K562 (cell line): ENCODE measurements around the gene KHNYN. TPM values are rescaled to one million over a fixed set of nuclear protein-coding genes. Genes with fewer than 3 reads are reported as not detected.
A peak's percentile ranks its signal among the peaks of the same experiment; 100 is the strongest.

Experiments
- ATAC-seq: fragments of 200-7000 bp; cut with Tn5 transposase; 3 replicates; pipeline ENCODE4 v1.9.1; 2020; ENCODE audit warnings: moderate library complexity
- BruUV-seq: library from RNA; stranded (reverse); fragments of 400-500 nt; replicated peaks from 2 replicates; lab custom pipeline; 2021; lab: Mats Ljungman, UMichigan
- CTCF ChIA-PET: fragments of 300-600 bp; formaldehyde crosslinking; extraction: SDS; loops from one replicate; lab custom pipeline; 2021; ENCODE audit warnings: low intra/inter-chr PET ratio; lab: Yijun Ruan, JAX
- POLR2A ChIA-PET: fragments of 300-600, 350-650 bp; sonication (Branson Sonifier 250); formaldehyde crosslinking; extraction: SDS; loops from one replicate; lab custom pipeline; 2021; ENCODE audit warnings: antibody characterized with exemption, inconsistent platforms; lab: Yijun Ruan, JAX
- DNase-seq, 4 experiments: peaks; one replicate each; pipeline versions ENCODE4 v3.0.0 to v3.0.0-alpha.2; 2011 to 2018; ENCODE audit warnings: low spot score in 3 of 4, mixed read lengths in 3 of 4; ENCODE audit errors: extremely low read depth in 1 of 4
- FAIRE-seq: peaks from 2 replicates; lab custom pipeline; 2011; peaks lifted over from hg19 to GRCh38; lab: Jason Lieb, UNC
- H2AFZ ChIP-seq: 2 replicates; pipeline ENCODE4 v1.6.0; 2011; ENCODE audit warnings: low read depth, low read length, control low read depth, inconsistent platforms
- H3K27ac ChIP-seq: fragments of 200-600 bp; 3 replicates; pipeline ENCODE4 v1.8.0; 2011; ENCODE audit warnings: low read depth, mild to moderate bottlenecking, control low read depth, inconsistent platforms, low read length, moderate library complexity, mixed read lengths; ENCODE audit errors: extremely low read depth
- H3K27me3 ChIP-seq, 2 experiments: fragments of 300-600 bp in 1 of 2; 2 replicates in 1 of 2; 3 replicates in 1 of 2; pipeline versions ENCODE4 v1.6.0 to v1.8.0; 2011; ENCODE audit warnings: inconsistent platforms in 2 of 2, low read length in 2 of 2, mild to moderate bottlenecking in 1 of 2, mixed read lengths in 1 of 2, moderate library complexity in 1 of 2; ENCODE audit not compliant: control insufficient read depth in 2 of 2, insufficient read depth in 2 of 2
- H3K36me3 ChIP-seq: fragments of 300-600 bp; 3 replicates; pipeline ENCODE4 v1.8.0; 2011; ENCODE audit warnings: mild to moderate bottlenecking, low read length, inconsistent platforms; ENCODE audit not compliant: control insufficient read depth, insufficient read depth
- H3K4me1 ChIP-seq, 2 experiments: fragments of 200-600 bp in 1 of 2; replicated peaks in 1 of 2; 2 replicates in 1 of 2; 3 replicates in 1 of 2; pipeline versions ENCODE4 v1.5.1 to v1.8.0; 2011; ENCODE audit warnings: inconsistent platforms in 2 of 2, low read length in 2 of 2, mild to moderate bottlenecking in 1 of 2, mixed read lengths in 1 of 2, moderate library complexity in 1 of 2; ENCODE audit not compliant: control insufficient read depth in 2 of 2, insufficient read depth in 2 of 2
- H3K4me2 ChIP-seq: 2 replicates; pipeline ENCODE4 v1.6.1; 2011; ENCODE audit warnings: low read length, control low read depth, inconsistent platforms, mixed read lengths; ENCODE audit not compliant: insufficient read depth
- H3K4me3 ChIP-seq: fragments of 200-600 bp; sonication (generic), shearing (Covaris generic); 2 replicates; pipeline ENCODE4 v1.5.1; 2016; ENCODE audit warnings: control low read depth, inconsistent platforms
- H3K79me2 ChIP-seq: fragments of 200-600 bp; 3 replicates; pipeline ENCODE4 v1.8.0; 2011; ENCODE audit warnings: low read length, inconsistent platforms; ENCODE audit not compliant: control insufficient read depth, insufficient read depth
- H3K9ac ChIP-seq, 2 experiments: 2 replicates each; pipeline versions ENCODE4 v1.6.0 to v1.6.1; 2011; ENCODE audit warnings: low read depth in 2 of 2, low read length in 2 of 2, control low read depth in 1 of 2, inconsistent platforms in 1 of 2, mild to moderate bottlenecking in 1 of 2, mixed read lengths in 1 of 2; ENCODE audit not compliant: insufficient read depth in 1 of 2
- H3K9me1 ChIP-seq: one replicate; pipeline ENCODE4 v1.6.0; 2011; ENCODE audit warnings: inconsistent platforms, mild to moderate bottlenecking, low read length, moderate library complexity; ENCODE audit not compliant: control insufficient read depth, insufficient read depth
- H3K9me3 ChIP-seq: replicated peaks from 2 replicates; pipeline ENCODE4 v1.5.1; 2011; ENCODE audit warnings: low read depth, low read length, inconsistent platforms; ENCODE audit not compliant: control insufficient read depth, insufficient read depth
- H4K20me1 ChIP-seq: replicated peaks from 2 replicates; pipeline ENCODE4 v1.6.1; 2011; ENCODE audit warnings: low read length, inconsistent platforms, mixed read lengths; ENCODE audit not compliant: control insufficient read depth, insufficient read depth
- GTF2F1 ChIP-seq: IDR thresholded peaks from 2 replicates; pipeline ENCODE4 v1.6.1; 2011; ENCODE audit warnings: low read depth, low read length, improper control_type of control experiment
- JUND ChIP-seq, 2 experiments: IDR thresholded peaks; 2 replicates in 1 of 2; 3 replicates in 1 of 2; pipeline ENCODE4 v1.6.1; 2011; ENCODE audit warnings: borderline replicate concordance in 2 of 2, low read depth in 2 of 2, low read length in 2 of 2, improper control_type of control experiment in 1 of 2, missing biosample characterization in 1 of 2, missing genetic modification characterization in 1 of 2, missing genetic modification reagents in 1 of 2
- MAFG ChIP-seq: fragments of 450-650 bp; conservative IDR thresholded peaks from 2 replicates; pipeline ENCODE4 v1.6.1; 2016; ENCODE audit warnings: missing genetic modification characterization, missing compliant biosample characterization
- MEIS2 ChIP-seq: fragments of 450-650 bp; IDR thresholded peaks from 2 replicates; pipeline ENCODE4 v1.6.1; 2014; ENCODE audit warnings: mild to moderate bottlenecking; ENCODE audit not compliant: partially characterized antibody
- POLR2A ChIP-seq: fragments of 450-650 bp; conservative IDR thresholded peaks from 2 replicates; pipeline ENCODE4 v1.6.1; 2016
- SUPT5H ChIP-seq: fragments of 450-650 bp; IDR thresholded peaks from 2 replicates; pipeline ENCODE4 v1.6.1; 2016
- TAF9B ChIP-seq: fragments of 450-650 bp; IDR thresholded peaks from 2 replicates; pipeline ENCODE4 v1.6.1; 2018; ENCODE audit warnings: mild to moderate bottlenecking; ENCODE audit not compliant: partially characterized antibody
- TBP ChIP-seq: optimal IDR thresholded peaks from 2 replicates; pipeline ENCODE3; 2011; ENCODE audit warnings: low read depth, low read length, improper control_type of control experiment
- WGBS: fragments of 100-300 bp; shearing (Covaris generic); methylation state at CpG from one replicate; pipeline ENCODE4 v1.1.6; 2016; ENCODE audit warnings: low coverage, mixed read lengths; ENCODE audit not compliant: insufficient coverage; ENCODE audit errors: missing lambda C conversion rate; 5-methylcytosine and 5-hydroxymethylcytosine counted together
- in situ Hi-C: fragments of 300-500 bp; cut with MboI; formaldehyde crosslinking; loops from 4 replicates; pipeline ENCODE4 v1.15.0; 2018; ENCODE audit warnings: inconsistent platforms, mixed read lengths
- intact Hi-C: fragments of 100-400 bp; cut with micrococcal nuclease; formaldehyde crosslinking; loops from 2 replicates; pipeline ENCODE4 v1.14.2; 2022
- polyA plus RNA-seq, 8 experiments: library from polyadenylated mRNA; depleted of rRNA in 4 of 8; stranded (reverse) in 5 of 8; unstranded in 3 of 8; fragments of >200 nt; fragmentation: Nextera tagmentation in 2 of 8; fragmentation: Illumina TruSeq in 1 of 8; extraction: Ambion mirVana in 2 of 8; extraction: Trizol in 1 of 8; gene quantifications; 2 replicates each; pipeline versions ENCODE4 v1.2.1 to v1.2.3, GENCODE V29; 2011 to 2014; ENCODE audit warnings: inconsistent platforms in 1 of 8, missing spikeins in 1 of 8
- total RNA-seq, 7 experiments: library from RNA; depleted of rRNA in 6 of 7; stranded (reverse); fragments of >200 nt in 6 of 7; fragmentation: Illumina TruSeq in 2 of 7; extraction: Trizol in 2 of 7; gene quantifications; 2 replicates each; pipeline versions ENCODE4 v1.2.1 to v1.2.3, GENCODE V29; 2011 to 2021; ENCODE audit warnings: low replicate concordance in 1 of 7
- TF ChIP-seq, protein P1 (sequence below): sonication (generic); formaldehyde crosslinking; IDR thresholded peaks from 2 replicates; pipeline ENCODE4 v1.8.0; 2022; ENCODE audit warnings: missing genetic modification reagents, mild to moderate bottlenecking, moderate library complexity, borderline replicate concordance
- TF ChIP-seq, protein P2 (sequence below): IDR thresholded peaks from 2 replicates; pipeline ENCODE4 v1.6.1; 2011; ENCODE audit not compliant: insufficient read length; ENCODE audit errors: extremely low read depth
- TF ChIP-seq, protein P3 (sequence below): IDR thresholded peaks from 2 replicates; pipeline ENCODE4 v1.6.1; 2012; ENCODE audit warnings: low read depth, low read length, improper control_type of control experiment, borderline replicate concordance
- TF ChIP-seq, protein P4 (sequence below), 3 experiments: IDR thresholded peaks in 2 of 3; conservative IDR thresholded peaks in 1 of 3; 2 replicates each; pipeline ENCODE4 v1.5.1; 2011 to 2012; ENCODE audit warnings: low read length in 3 of 3, mild to moderate bottlenecking in 3 of 3, control low read depth in 2 of 3, improper control_type of control experiment in 1 of 3, inconsistent platforms in 1 of 3, low read depth in 1 of 3, mixed read lengths in 1 of 3, moderate library complexity in 1 of 3; ENCODE audit not compliant: insufficient read depth in 2 of 3

KHNYN gene
- total and polyA plus RNA-seq, 9 of the 15 experiments (the other 6 are each of a cell fraction or from before 2014, with no cell fraction given) = 0.76 to 26.0 (median 14.1) TPM

DNA sequence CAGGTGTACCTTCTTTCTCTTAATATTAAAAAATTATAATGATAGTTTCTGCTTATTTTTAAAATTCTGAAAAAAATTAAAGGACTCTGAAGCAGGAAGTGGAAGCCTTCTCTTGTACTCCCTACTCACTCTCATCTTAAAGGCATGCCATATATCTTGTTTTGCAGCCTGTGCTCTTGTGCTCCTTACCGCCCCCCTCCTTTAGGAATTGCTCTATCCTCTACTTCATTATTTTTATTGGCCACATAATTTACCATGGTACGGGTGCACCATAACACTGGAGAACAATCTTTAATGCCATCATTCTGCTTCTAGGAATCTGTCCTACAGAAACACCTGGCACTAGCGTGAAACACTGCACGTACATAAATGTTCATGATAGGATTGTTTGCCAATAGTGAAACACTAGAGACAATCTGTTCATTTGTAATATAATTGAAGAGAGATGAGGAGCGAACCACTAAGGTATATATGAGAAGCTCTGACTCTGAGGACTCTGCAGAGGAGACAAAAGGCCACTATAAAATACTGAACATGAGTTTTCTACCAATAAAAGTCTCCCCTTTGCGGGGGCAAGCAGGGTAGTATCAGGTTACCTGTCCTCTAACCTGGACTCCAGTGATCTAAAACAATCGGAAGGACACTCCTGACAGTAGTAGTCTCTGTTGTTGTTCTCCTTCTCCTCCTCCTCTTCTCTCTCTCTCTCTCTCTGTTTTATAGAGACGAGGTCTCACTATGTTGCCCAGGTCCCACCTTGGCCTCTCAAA, 37.2 kb upstream of the KHNYN start:
- FAIRE-seq (peak; percentile 29), DNase-seq (peak; percentile 29 to 39 (median 37)), ATAC-seq (peak; percentile 78)
- H3K9me1 ChIP-seq = no peaks in the 10 kb centered on the region
- H3K9ac ChIP-seq = peak overlapping the region in 1 of 2 experiments; percentile 31; a peak in 1 of 4 replicates
- no peak overlapping the region for H3K4me3 ChIP-seq
- H3K4me2 ChIP-seq = peak overlapping the region; percentile 55
- H3K9me3 ChIP-seq = no peaks in the 10 kb centered on the region
- intact Hi-C loops = no loop called here
- TF ChIP-seq, protein P1, sequence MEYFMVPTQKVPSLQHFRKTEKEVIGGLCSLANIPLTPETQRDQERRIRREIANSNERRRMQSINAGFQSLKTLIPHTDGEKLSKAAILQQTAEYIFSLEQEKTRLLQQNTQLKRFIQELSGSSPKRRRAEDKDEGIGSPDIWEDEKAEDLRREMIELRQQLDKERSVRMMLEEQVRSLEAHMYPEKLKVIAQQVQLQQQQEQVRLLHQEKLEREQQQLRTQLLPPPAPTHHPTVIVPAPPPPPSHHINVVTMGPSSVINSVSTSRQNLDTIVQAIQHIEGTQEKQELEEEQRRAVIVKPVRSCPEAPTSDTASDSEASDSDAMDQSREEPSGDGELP (CRISPR knock-in tag) = no peak
- TF ChIP-seq POLR2A (peak; percentile 32; the same call in 1 of the 2 replicates), MEIS2 (peak; percentile 26), MAFG (tag) (no peak), TBP (peak; percentile 89), GTF2F1 (no peak), SUPT5H (no peak), TAF9B (peak; percentile 27), JUND (IDR thresholded peaks at IDR 0.05; ENCODE audit: borderline replicate concordance, low read depth, low read length) (no peak), JUND (tag; IDR thresholded peaks at IDR 0.05; ENCODE audit: borderline replicate concordance, low read depth, low read length) (no peak)
- TF ChIP-seq, protein P2, sequence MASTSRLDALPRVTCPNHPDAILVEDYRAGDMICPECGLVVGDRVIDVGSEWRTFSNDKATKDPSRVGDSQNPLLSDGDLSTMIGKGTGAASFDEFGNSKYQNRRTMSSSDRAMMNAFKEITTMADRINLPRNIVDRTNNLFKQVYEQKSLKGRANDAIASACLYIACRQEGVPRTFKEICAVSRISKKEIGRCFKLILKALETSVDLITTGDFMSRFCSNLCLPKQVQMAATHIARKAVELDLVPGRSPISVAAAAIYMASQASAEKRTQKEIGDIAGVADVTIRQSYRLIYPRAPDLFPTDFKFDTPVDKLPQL = peak; percentile 25
- TF ChIP-seq, protein P3, sequence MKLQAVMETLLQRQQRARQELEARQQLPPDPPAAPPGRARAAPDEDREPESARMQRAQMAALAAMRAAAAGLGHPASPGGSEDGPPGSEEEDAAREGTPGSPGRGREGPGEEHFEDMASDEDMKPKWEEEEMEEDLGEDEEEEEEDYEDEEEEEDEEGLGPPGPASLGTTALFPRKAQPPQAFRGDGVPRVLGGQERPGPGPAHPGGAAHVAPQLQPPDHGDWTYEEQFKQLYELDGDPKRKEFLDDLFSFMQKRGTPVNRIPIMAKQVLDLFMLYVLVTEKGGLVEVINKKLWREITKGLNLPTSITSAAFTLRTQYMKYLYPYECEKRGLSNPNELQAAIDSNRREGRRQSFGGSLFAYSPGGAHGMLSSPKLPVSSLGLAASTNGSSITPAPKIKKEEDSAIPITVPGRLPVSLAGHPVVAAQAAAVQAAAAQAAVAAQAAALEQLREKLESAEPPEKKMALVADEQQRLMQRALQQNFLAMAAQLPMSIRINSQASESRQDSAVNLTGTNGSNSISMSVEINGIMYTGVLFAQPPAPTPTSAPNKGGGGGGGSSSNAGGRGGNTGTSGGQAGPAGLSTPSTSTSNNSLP = 0 out of 2 replicates have a peak, but pooled peaks have one; percentile 19
- TF ChIP-seq, protein P4, sequence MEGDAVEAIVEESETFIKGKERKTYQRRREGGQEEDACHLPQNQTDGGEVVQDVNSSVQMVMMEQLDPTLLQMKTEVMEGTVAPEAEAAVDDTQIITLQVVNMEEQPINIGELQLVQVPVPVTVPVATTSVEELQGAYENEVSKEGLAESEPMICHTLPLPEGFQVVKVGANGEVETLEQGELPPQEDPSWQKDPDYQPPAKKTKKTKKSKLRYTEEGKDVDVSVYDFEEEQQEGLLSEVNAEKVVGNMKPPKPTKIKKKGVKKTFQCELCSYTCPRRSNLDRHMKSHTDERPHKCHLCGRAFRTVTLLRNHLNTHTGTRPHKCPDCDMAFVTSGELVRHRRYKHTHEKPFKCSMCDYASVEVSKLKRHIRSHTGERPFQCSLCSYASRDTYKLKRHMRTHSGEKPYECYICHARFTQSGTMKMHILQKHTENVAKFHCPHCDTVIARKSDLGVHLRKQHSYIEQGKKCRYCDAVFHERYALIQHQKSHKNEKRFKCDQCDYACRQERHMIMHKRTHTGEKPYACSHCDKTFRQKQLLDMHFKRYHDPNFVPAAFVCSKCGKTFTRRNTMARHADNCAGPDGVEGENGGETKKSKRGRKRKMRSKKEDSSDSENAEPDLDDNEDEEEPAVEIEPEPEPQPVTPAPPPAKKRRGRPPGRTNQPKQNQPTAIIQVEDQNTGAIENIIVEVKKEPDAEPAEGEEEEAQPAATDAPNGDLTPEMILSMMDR (IDR thresholded peaks at IDR 0.05 in 2 of 3, conservative IDR thresholded peaks at IDR 0.05 in 1 of 3; ENCODE audit: insufficient read depth in 2 of 3, low read depth in 1 of 3, low read length in 3 of 3) = peak in 2 of 3 experiments; percentile 13; a peak in 1 of 6 replicates
- no peaks in the 10 kb centered on the region for H3K79me2 ChIP-seq
- CTCF ChIA-PET = no interaction called here
- POLR2A ChIA-PET = no interaction called here
- H3K36me3 ChIP-seq = no peaks in the 10 kb centered on the region; the same call in 2 of the 3 replicates
- H3K27me3 ChIP-seq = no peaks in the 10 kb centered on the region
- no TSS peak for BruUV-seq
- peak overlapping the region; percentile 28; the same call in 1 of the 3 replicates for H3K27ac ChIP-seq
- peak overlapping the region; percentile 76 for H2AFZ ChIP-seq
- H4K20me1 ChIP-seq = no peaks in the 10 kb centered on the region
- 32% methylated on average over 7 of the region's 8 CpGs for WGBS
- in situ Hi-C loops = no loop called here
- H3K4me1 ChIP-seq = peaks cover 7 to 11% of the 10 kb centered on the region in 2 experiments; a peak in 4 of 5 replicates
